HG02970 (cell line): Measurements from ENCODE around the gene ANKH.
"Not testable (repeated sequence)": the region's sequence is repeated elsewhere in the genome, so short reads cannot be mapped to it uniquely, and the experiment has no call there.

ENCODE experiments used
- ATAC-seq: cut with Tn5 transposase; IDR thresholded peaks from one replicate; pipeline ENCODE4 v1.9.1; 2021; ENCODE audit warnings: mild to moderate bottlenecking, moderate library complexity, moderate number of reproducible peaks; ENCODE audit not compliant: unreplicated experiment, low FRiP score

Gene ANKH

DNA sequence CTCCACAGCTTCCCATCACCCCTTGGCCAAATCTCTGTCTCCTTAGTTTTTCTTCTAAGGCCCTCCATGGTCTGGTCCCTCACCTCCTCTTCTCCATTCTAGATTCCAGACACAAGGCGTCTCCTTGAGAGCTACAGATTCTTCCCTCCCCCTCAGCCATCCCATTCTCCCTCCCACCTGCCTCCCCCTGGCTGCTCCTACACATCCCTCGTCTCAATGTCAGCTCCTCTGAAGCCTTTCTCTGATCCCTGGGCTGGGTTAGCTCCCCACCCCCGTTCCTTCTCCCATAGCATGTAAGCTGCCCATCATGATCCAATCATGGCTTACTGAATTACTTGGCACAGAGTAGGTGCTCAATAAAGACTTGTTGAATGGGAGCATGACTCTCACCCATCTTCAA, 69.0 kb downstream of the ANKH start:
- no peak for ATAC-seq

DNA sequence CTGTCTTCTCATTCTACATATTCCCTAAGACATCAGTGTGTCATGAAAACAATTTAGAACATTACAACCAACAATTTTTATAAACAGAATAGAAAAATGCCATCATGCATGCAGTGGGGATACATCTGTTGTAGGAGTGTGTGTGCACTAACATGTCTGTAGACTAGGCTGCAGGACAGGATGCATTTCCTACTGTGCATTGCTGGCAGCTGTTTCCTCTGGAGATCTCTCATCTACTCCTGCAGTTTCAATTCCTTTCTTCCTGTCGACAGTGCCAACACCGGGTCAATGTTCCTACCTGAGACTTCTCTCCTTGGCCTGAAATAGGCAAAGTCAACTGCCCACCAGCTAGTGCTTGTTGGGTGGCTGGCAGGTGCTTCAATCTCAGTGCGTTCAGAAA, 69.8 kb downstream of the ANKH start:
- ATAC-seq = no peak

DNA sequence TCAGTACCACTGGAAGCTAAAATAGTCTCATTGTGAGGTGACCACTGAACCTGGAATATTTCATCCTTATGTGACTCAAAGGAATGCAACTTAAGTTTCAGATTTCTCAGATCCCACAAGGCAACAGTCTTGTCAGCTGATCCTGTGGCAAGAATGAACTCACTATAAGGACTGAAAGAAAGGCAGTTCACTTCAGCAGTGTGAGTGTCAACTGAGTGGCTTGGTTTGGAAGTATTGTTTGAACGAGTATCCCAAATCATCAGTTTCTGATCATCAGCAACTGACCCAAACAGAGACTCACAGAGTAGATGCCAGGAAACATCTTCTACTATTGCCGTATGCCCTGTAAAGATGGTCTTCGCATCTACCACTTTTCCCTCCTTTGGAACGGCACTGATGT, 74.2 kb downstream of the ANKH start:
- ATAC-seq = not testable (repeated sequence)

DNA sequence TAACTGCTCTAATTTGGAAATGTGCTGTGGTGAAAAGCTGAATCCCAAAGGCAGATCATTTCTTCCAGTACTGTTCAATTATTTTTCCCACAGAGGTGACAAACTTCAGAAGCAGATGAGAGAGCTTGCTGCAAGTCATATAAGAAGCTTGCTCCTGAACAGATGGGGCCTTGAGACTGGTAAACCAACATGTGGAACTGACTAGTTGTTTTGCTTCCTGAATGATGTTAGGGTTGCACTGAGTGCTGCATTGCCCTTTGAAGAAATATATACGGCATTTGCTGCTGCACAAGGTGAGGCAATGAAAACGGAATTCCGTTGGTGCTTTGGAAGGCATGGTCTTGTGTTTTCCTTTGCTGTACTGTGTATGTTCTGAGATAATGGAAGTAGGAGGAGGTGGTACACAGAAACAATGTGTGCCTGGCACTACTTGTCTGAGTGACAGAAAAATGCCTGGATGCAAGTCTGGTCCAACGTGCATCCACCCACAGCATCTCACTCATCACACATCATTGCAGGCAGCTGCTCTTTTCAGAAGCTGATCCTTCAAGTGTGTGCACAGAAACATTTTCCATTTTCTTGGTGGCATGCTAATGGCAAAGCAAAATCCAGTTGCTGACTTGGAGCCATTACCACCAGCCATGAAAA, 76.9 kb downstream of the ANKH start:
- no peak for ATAC-seq

DNA sequence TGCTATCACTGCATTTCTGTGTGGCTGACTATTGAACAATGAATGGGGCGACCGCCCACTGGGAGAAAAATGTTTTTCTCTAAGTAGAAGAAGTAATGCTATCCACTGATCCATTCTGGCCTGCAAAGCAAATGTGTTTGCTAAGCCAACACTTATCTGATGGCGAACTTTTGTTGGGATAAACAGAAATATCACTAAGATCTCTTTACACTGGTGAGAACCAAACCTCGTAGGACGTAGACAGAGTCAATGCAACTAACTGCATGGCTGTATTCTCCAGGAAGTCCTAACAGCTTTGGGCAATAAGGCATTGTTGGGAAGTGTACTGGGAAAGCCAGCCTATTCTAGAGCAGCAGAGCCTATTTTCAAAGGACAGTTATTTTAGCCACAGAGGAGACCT, 77.7 kb downstream of the ANKH start:
- no peak for ATAC-seq

DNA sequence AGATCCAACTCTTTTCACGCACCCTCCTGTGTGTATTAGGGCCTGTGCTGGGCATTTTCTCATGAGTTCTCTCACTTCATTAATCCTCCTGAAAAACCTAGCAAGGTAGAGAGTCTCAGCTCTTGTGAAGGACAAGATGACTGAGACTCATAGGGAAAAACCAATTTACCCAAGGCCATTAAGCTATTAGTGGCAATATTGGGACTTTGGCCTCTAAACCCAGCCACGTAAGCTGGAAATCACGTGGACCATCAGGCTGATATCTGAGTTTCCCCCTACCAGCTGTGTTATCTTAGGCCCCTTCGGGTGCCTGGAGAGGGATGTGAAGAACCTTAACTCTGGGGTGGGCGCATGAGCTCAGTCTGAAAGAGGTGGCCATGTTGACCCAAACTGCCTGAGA, 80.7 kb downstream of the ANKH start:
- ATAC-seq = no peak

GRCh38 chr5:14790220-14790619, 81.4 kb downstream of the ANKH start:
- no peak for ATAC-seq

GRCh38 chr5:14787801-14788579, 83.6 kb downstream of the ANKH start:
- ATAC-seq = no peak

GRCh38 chr5:14783691-14784090, 87.9 kb downstream of the ANKH start:
- ATAC-seq = no peak

DNA sequence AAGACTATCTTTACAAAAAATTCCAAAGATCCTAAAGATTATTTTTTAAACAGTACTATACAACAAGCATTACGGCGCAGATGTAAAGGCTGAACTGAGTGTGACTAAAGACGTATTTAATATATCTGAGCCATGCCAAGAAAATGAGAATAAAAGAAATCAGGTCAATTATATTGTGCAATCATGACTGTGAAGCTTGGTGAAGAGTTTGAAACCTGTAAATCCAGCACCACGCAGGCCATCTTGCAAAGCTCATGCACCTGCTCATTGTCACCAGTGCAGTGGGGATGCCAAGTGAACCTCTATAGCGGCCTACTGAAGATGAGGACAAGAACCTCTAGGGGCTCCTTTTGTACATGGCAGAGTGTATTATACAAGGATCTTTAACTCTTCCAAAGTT, 89.0 kb downstream of the ANKH start:
- ATAC-seq = no peak

DNA sequence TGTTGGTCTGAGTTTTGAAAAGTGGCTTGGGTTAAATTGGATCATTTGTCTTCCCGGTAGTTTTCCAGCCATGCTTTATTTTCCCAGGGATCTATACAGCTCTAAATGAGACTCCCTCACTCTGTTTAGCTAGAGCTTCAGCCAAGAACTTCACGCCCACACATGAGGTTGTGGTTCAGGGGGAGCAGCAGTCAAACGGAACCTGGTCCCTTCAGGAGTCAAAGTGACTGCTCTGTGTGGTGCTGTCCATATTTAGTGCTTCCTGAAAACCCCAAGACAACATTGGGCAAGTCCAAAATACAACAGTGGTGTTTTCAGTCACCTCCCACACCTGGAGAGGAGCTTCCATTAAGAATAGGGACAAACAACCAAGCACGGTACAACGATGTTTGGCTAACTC, 90.5 kb downstream of the ANKH start:
- ATAC-seq = no peak

- ATAC-seq = no peak
Observed at GRCh38 chr5:14779975-14780374, 91.6 kb downstream of the ANKH start.

DNA sequence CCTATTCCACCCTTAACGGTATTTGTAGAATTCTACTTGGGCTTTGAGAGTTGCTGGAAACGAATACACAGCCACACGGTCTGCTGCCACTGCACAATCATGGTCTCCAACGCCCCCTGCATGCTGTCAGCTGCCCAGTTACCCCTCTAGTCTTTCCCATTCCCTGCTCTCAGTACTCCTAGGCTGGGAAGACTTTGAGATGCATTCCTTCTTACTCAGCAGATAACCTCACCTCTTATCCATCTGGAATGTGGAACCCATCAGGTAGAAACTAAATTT, 92.8 kb downstream of the ANKH start:
- ATAC-seq = no peak

DNA sequence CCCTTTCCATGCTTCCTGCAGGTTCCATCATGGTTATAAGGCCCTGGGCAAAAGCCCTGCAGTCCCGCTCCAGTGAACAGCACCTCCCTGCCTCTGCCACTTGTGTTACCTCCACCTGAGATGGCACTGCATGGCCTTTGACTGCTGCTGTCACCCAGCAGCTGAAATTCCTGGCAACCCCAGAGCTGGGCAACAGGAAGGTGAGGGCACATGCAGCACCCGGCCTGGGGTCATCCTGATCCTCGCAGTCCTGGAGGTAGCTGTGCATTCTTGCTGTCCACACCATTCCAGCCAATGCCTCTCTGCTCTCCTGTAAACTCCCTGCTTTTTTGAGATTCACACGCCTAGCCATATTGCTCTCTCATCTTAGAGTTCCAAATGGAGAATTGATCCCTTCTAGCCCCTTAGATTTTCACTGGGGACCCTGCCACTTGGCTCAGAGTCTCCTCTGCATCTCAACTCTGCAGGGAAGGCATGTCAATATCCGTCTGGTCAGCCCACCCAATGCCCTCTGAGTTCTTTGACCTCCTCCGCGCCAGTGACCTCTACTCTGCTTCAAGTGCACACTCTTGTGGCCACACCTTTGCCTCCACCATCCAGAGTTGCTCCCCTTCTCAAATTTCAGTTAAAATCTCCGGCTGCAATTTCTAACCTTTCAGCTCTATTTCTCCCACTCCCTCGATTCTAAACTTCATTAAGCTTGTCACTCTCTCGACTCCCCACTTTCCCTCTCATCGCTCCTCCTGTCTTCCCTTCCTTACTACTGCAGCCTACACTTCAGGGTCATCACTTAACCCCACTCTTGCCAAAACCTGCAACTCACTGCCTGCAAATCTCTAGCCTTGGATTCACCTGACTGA, 93.4 kb downstream of the ANKH start:
- ATAC-seq = no peak

GRCh38 chr5:14777187-14777586, 94.4 kb downstream of the ANKH start:
- ATAC-seq = no peak

- ATAC-seq = no peak
Observed at GRCh38 chr5:14776602-14777001, 95.0 kb downstream of the ANKH start.

GRCh38 chr5:14775857-14776256, 95.7 kb downstream of the ANKH start:
- no peak for ATAC-seq

DNA sequence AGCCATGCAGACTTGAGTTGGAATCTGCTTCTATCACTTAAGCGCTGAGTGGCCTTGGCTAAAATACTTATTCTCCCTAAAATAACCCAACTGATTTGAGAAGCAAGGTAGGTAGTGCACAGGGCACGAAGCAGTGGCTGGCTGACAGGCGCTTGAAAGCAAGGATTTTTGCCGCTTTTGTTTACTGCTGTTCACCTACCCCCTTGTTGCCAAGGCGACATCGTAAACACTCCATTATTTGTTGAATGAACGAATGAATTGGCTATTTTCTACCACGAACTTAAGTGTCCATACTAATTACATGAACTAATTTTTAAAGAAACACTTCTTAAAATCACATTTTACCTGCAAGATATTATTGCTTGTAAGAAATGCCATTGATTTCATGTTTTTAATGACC, 98.0 kb downstream of the ANKH start:
- ATAC-seq = no peak

DNA sequence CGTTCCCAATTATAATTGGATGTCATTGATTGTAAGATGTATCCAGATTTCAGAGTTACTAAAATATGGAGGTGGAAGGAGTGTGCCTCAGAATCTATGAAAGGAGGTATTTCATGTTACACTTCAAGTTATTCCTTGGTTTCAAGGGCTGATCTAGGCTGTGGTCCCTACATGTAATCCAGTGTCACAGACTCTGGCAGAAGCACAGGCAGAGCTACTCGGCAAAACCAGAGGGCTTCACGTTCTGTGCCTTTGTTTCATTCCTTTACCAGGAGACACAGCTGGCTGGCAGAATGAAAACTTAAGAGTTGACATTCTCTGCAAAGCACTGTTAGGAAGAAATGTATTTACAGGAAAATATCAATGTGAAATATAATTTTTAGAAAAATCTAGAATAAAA, 99.6 kb downstream of the ANKH start:
- no peak for ATAC-seq

DNA sequence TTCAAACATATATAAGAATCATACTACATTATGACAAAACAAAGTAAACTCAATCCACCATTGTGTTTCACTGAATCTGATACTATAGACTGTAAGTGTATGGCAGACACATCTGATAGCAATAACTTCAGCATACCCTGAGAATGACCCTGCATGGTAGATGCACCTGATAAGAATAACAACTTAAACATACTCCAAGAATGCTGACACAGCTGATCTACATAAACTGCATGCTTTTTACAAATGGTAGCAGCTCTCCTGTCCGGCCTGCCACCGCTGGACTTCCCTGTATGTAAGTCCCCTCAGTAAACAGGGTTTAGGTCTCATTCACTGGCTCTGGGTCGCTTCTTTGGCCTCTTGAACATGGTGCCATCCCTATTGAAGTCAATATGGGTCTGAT, 100.4 kb downstream of the ANKH start:
- no peak for ATAC-seq

GRCh38 chr5:14768508-14769365, 102.8 kb downstream of the ANKH start:
- no peak for ATAC-seq
